HG03060 (cell line): ENCODE results near the gene STARD3.

Experiments
- ATAC-seq: cut with Tn5 transposase; IDR thresholded peaks from one replicate; pipeline ENCODE4 v1.9.1; 2021; ENCODE audit warnings: low read depth, moderate number of reproducible peaks; ENCODE audit not compliant: unreplicated experiment

Gene STARD3

DNA sequence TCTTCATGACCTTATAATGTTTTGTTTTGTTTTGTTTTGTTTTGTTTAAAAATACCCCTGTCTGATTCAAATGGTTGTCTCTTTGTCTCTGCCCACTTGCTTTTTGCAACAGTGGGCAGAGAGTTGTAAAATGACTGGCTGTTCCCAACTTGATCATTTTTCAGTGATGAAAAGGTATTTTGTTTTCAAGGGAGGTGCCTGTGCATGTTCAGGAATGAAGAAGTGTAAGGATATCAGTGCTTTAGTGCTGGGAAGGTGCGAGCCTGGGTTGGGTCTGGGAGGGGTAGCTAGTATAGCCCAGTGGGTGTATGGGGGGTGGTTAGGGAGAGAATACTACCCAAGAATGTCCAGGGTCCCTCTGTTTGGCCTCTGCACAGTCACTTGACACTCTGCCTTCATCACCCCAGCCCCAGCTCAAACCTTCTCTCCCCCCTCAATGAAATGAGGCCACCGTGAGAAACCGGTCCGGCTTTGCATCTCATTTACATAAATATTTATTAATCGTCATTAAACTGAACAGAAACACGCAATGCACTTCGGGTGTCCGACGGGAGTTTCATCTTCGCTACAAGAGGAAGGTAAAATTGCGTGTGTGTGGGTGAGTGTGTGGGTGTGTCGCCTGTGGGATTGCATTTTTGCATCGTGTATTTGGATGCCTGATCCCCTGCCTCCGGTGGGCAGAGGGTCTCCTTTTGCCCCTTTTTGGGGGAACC is 33.5 kb upstream of the STARD3 start:
- ATAC-seq: no peak

DNA sequence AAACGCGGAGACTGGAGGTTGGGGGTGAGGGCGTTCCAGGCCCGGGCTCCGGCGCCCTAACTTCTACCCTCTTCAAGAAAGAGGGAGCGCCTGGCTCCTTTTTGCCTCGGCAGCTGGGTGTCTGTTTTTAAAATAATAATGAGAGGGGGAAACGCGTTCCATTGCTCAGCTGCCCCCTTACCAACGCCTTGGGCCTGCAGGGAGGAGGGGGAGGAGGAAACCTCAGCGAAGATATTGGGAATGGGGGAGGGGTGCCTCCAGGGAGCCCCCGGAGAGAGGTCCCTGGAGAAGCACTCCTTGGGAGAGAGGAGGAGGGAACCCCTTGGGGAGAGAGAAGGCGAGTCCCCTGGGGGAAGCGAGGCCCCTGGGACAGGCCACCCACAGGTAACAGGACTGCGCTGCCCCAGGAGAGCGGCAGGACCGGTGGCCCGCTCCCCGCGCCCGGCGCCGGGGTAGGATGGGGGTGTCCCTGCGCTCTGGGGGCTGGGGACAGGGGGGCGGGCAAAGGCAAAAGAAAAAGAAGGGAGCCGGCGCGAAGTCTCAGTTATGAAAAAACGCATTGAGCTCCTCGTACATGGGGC is 31.9 kb upstream of the STARD3 start:
- ATAC-seq: no peak

DNA sequence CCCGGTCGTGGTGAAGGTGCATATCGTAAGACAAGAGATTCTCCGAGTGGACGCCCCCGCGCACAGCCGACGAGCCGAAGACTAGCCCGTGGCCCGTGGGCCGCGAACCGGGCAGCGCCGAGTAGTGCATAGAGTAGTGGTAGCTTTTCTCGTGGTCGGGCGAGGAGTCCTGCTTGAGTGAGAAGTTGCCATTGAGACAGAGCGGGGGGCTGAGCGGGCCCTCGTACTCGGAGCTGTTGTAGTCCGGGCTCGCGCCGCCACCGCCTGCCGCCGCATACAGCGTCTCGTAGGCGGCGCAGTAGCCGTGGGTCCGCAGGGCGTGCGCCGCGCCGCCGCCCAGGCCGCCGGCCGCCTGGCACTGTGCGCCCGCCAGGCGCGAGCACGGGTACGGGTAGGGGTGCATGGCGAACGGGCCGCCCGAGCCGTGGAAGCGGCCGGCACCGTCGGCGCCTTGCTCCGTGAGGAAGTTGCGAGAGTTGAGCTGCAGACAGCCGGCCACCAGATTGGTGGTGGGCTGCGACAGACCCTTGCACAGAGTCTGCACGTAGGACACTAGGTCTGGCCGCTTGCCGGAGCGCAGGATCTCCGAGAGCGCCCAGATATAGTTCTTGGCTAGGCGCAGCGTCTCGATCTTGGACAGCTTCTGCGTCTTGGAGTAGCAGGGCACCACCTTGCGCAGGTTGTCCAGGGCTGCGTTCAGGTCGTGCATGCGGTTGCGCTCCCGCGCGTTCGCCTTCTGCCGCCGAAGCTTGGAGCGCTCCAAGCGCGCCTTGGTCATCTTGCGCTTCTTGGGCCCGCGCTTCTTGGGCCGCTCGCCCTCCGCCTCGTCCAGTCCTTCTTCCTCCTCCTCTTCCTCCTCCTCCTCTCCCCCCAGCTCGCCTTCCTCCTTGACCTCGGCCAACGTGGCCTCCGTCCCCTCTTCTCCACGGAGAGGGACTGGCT is 31.2 kb upstream of the STARD3 start:
- ATAC-seq: no peak

DNA sequence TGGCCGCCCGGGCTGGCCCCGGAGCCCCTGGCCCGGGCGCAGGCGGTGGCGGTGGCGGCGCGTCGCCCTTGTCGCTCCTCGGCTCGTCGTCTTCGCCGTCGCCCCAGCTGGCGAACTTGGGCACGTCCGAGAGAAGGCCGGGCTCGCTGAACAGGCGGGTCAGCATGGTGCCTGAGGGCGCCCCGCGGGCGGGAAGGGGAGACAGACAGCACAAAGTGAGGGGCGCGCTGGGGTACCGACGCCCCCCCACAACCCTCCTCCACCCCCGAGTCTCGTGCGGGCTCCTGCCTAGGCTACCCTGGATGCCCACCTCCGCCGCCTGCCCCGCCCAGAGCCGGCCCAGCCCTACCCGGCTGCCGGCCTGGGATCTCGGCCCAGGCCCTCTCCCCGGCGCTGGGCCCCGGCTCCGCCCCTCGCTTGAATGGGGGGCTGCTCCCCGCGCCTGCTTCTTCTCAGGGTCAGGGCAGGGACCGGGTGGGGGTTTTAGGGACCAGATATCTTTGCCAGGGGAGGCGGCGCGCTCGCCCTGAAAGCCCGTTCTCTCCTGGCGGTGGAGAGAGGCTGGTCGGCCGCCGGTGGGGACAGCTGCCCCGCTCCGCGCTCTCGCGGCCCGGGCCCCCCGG is 30.4 kb upstream of the STARD3 start:
- ATAC-seq: no peak

GRCh38 chr17:39607057-39607850 is 29.7 kb upstream of the STARD3 start:
- no peak for ATAC-seq

DNA sequence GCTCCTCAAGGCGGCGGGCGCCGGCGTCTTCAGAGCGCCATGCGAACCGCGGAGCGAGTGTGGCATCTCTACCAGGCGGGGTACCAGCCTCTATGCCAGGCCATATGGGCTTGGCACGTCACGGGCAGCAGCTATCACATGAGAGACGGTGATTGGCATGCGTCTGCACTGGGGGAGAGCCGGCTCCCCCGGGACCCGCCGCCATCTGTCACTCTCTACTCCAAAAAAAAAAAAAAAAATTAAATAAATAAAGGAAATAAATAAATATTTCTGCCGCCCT is 29.2 kb upstream of the STARD3 start, which contains the start of gene NEUROD2:
Gene NEUROD2 (minus strand): TSS at position 70 of the 280 bp plus-strand sequence. CDS start 1,321 bp downstream, outside the sequence.
- no peak for ATAC-seq

GRCh38 chr17:39608142-39608981 is 28.6 kb upstream of the STARD3 start:
- no peak for ATAC-seq

GRCh38 chr17:39609416-39610025 is 27.4 kb upstream of the STARD3 start:
- ATAC-seq: no peak

GRCh38 chr17:39611401-39612112 is 25.4 kb upstream of the STARD3 start:
- ATAC-seq: no peak

DNA sequence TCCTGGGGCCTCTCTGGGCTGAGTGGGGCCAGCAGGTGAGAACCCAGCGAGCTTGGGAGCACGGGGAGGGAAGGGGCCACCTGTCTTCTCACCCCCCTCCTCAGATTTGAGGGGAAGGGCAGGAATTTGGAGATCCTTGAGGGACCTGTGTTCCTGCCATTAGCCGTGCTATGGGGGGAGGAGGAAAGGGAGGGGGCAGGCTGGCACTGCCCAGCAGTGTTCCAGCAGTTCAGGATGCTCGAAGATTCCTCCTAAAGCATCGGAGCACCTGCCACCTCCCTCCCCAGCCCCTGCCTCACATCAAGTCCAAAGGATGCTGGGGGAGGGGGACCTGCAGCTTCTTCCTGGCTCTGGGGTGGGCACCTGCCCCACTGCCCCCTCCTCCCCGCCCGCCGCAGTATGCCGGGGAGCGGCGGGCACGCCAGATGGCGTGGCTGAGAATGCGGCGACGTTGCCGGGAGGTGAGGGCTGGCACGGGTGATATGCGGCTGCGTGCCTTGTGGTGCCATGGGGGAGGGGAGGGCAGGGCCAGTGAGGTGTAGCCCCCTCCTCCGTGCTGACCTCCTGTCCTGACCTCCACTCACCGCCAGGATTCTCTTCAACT is 24.6 kb upstream of the STARD3 start:
- no peak for ATAC-seq

DNA sequence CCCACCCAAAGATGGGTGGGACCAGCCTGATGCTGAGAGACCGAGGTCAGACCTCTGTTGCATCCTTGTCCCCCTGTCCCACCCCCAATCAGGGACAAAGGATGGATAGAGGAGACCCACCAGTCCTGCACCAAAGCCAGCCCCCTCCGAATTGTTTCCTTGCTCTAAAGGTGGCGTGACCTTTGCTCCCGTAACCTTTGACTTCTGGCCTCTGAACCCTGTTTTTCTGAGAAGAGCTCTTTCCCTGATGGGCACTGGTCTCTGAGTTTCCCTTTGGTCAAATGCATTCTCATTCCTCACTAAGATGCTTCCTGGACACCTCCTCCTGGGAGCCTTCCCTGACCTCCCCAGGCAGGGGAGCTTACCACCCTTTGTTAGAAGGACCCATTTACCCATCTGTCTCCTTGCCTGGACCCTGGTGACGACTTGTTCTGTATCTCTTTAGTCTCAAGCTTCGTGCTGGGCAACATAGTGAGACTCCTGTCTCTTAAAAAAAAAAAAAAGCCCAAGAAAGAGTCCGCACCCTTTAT is 23.9 kb upstream of the STARD3 start:
- no peak for ATAC-seq

DNA sequence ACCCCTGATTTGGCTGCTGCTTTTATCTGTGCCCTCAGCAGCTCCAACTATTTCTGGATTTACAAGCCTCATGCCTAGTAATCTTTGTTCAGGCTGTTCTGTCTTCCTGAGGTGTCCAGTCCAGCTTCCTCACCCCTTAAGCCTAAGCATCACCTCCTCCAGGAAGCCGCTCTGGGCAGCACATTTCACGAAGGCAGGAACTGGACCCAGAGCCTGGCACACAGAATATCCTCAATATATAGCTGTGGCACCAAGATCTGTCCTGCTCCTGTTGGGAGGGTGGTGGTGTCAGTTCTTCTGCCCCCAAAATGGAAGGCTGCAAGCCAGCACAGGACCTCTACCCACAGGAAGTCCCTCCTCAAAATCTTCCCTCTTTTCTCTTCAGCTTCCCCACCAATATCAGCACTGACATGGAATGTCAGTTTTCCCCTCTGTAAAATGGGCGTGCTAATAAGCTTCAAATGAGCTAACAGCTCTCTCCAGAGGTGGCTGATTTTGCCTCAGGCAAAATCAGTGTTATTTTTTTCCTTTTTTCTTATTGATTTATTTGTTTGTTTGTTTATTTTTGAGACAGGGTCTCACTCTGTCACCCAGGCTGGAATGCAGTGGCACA is 22.3 kb upstream of the STARD3 start:
- ATAC-seq: no peak

DNA sequence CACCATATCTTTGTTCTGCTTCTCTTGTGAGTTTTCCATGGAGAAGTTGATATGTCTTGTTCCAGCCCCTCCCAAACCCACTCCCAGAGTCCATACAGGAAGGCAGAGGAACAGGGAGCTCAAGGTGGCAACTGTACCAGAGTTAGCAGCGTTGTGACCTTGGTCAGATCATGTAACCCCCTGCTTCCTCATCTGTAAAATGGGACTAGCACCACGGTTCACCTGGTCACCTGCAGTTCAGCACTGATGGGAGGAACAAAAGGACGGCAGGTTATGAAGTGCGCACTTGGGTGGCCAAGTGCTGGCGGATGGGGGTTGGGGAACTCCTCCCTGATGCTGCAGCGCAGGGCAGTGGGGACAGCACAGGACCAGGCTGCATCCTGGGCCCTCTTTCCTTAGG is 21.5 kb upstream of the STARD3 start:
- no peak for ATAC-seq

GRCh38 chr17:39617100-39617445 is 19.9 kb upstream of the STARD3 start:
- no peak for ATAC-seq

GRCh38 chr17:39617446-39618245 is 19.3 kb upstream of the STARD3 start:
- ATAC-seq: no peak

- no peak for ATAC-seq
Measured at GRCh38 chr17:39618246-39618913, 18.6 kb upstream of the STARD3 start.
